ENCODE data around the gene IL15RA. TPM values are rescaled to one million over a fixed set of nuclear protein-coding genes. Genes with fewer than 3 reads are reported as not detected.
"Not testable (repeated sequence)": the region's sequence is repeated elsewhere in the genome, so short reads cannot be mapped to it uniquely, and the experiment has no call there.

Gene IL15RA
- polyA plus RNA-seq, 2 of the 4 experiments (the other 2 are of a cell fraction): 0.46 to 0.83 TPM

DNA sequence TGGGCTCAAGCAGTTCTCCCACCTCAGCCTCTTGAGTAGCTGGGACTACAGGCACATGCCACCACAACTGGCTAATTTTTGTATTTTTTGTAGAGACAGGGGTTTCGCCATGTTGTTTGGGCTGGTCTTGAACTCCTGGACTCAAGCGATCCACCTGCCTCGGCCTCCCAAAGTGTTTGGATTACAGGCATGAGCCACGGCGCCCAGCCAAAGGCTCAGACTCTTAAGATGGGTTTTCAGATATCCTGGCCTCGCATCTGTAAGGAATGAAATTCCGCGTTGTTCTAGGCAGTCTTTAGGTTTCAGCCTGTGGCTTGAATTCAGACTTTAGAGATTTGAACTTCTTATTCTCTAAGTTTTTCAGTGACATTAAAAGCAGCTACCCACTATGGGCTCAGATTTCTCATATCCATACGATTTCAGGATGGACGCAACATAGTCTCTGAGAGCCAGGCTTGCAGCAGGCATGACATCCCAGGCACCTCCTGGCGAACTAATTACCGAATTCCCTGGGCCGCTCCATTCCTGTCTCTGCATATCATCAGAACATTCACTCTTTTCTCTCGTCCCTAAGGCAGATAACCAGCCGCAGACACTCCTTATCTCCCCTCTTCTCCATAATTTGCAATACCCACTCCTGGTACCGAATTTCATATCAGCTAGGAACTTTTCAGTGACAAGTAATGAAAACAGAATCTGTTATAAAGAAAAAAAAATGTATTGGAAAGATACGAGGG, 29.7 kb downstream of the IL15RA start:
- no peak overlapping the region for H3K4me2 ChIP-seq
- 82% methylated on average over 17 of the region's 17 CpGs for WGBS (ENCODE audit: missing lambda C conversion rate)
- FAIRE-seq (no peak), ATAC-seq (no peak), DNase-seq (ENCODE audit: low read depth in 1 of 2, low spot score in 1 of 2) (no peak)
- H3K4me1 ChIP-seq: peaks cover 32% of the 10 kb centered on the region
- POLR2A ChIA-PET: no interaction called here
- TF ChIP-seq ZNF302 (CRISPR knock-in tag; IDR thresholded peaks at IDR 0.05) (no peak), TFCP2L1 (CRISPR knock-in tag; IDR thresholded peaks at IDR 0.05) (no peak), NPAS2 (CRISPR knock-in tag; IDR thresholded peaks at IDR 0.05; ENCODE audit: borderline replicate concordance) (no peak), GATA3 (IDR thresholded peaks at IDR 0.05; ENCODE audit: borderline replicate concordance) (no peak)
- H3K4me3 ChIP-seq: no peak overlapping the region
- H3K27ac ChIP-seq: no peak overlapping the region
- H3K9me3 ChIP-seq: no peaks in the 10 kb centered on the region
- CTCF ChIA-PET: interaction anchor here (0.7 to 1.9 kb wide), 4 partner anchors 66 to 454 kb away, joined by 3 to 13 read pairs (median 3); no protein-coding TSS in a partner anchor

DNA sequence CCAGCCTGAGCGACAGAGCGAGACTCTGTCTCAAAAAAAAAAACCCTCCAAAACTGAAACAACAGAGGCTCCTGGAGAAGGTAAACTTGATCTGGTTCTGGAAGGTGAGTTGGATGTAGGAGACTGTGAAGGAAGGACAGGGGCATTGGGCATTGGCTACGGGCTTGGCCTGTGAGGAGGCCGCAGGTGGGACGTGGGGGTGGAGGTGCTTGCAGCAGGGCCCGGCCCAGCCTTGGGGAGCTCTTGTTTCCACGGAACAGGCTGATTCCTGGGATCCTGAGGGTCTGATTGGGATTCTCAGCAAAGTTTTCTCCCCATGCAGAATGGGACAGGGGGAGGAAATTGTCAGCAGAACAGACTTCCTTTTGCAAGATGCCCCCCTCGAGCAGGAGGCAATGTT, 30.6 kb downstream of the IL15RA start:
- FAIRE-seq: no peak
- Histone ChIP-seq H3K27ac (no peak overlapping the region), H3K4me2 (no peak overlapping the region), H3K4me1 (peaks cover 32% of the 10 kb centered on the region), H3K4me3 (no peak overlapping the region), H3K9me3 (no peaks in the 10 kb centered on the region)
- 68% methylated on average over 8 of the region's 8 CpGs for WGBS (ENCODE audit: missing lambda C conversion rate)
- ATAC-seq: no peak
- no peak for DNase-seq (ENCODE audit: low read depth in 1 of 2, low spot score in 1 of 2)
- ChIA-PET CTCF (interaction anchor here (0.7 to 1.5 kb wide), 2 partner anchors 163 to 455 kb away, joined by 3 read pairs; no protein-coding TSS in a partner anchor), POLR2A (no interaction called here)
- TF ChIP-seq SMC3 (IDR thresholded peaks at IDR 0.05): no peak
- TF ChIP-seq BHLHE40 (IDR thresholded peaks at IDR 0.05; ENCODE audit: low read depth, low read length): no peak
- TF ChIP-seq, protein P1, sequence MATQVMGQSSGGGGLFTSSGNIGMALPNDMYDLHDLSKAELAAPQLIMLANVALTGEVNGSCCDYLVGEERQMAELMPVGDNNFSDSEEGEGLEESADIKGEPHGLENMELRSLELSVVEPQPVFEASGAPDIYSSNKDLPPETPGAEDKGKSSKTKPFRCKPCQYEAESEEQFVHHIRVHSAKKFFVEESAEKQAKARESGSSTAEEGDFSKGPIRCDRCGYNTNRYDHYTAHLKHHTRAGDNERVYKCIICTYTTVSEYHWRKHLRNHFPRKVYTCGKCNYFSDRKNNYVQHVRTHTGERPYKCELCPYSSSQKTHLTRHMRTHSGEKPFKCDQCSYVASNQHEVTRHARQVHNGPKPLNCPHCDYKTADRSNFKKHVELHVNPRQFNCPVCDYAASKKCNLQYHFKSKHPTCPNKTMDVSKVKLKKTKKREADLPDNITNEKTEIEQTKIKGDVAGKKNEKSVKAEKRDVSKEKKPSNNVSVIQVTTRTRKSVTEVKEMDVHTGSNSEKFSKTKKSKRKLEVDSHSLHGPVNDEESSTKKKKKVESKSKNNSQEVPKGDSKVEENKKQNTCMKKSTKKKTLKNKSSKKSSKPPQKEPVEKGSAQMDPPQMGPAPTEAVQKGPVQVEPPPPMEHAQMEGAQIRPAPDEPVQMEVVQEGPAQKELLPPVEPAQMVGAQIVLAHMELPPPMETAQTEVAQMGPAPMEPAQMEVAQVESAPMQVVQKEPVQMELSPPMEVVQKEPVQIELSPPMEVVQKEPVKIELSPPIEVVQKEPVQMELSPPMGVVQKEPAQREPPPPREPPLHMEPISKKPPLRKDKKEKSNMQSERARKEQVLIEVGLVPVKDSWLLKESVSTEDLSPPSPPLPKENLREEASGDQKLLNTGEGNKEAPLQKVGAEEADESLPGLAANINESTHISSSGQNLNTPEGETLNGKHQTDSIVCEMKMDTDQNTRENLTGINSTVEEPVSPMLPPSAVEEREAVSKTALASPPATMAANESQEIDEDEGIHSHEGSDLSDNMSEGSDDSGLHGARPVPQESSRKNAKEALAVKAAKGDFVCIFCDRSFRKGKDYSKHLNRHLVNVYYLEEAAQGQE (IDR thresholded peaks at IDR 0.05): no peak
- no peak for TF ChIP-seq MAFK (IDR thresholded peaks at IDR 0.05; ENCODE audit: partially characterized antibody)
- TF ChIP-seq, protein P2, sequence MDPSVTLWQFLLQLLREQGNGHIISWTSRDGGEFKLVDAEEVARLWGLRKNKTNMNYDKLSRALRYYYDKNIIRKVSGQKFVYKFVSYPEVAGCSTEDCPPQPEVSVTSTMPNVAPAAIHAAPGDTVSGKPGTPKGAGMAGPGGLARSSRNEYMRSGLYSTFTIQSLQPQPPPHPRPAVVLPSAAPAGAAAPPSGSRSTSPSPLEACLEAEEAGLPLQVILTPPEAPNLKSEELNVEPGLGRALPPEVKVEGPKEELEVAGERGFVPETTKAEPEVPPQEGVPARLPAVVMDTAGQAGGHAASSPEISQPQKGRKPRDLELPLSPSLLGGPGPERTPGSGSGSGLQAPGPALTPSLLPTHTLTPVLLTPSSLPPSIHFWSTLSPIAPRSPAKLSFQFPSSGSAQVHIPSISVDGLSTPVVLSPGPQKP (IDR thresholded peaks at IDR 0.05; ENCODE audit: low read depth, low read length): no peak
- no peak for TF ChIP-seq POLR2A (IDR thresholded peaks at IDR 0.05; ENCODE audit: low read length)
- TF ChIP-seq RARB (CRISPR knock-in tag; IDR thresholded peaks at IDR 0.05): no peak
- no peak for TF ChIP-seq ZNF302 (CRISPR knock-in tag; IDR thresholded peaks at IDR 0.05)
- TF ChIP-seq, protein P3, sequence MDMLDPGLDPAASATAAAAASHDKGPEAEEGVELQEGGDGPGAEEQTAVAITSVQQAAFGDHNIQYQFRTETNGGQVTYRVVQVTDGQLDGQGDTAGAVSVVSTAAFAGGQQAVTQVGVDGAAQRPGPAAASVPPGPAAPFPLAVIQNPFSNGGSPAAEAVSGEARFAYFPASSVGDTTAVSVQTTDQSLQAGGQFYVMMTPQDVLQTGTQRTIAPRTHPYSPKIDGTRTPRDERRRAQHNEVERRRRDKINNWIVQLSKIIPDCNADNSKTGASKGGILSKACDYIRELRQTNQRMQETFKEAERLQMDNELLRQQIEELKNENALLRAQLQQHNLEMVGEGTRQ (IDR thresholded peaks at IDR 0.05): no peak
- no peak for TF ChIP-seq PHF8 (IDR thresholded peaks at IDR 0.05; ENCODE audit: borderline replicate concordance, low read depth)

DNA sequence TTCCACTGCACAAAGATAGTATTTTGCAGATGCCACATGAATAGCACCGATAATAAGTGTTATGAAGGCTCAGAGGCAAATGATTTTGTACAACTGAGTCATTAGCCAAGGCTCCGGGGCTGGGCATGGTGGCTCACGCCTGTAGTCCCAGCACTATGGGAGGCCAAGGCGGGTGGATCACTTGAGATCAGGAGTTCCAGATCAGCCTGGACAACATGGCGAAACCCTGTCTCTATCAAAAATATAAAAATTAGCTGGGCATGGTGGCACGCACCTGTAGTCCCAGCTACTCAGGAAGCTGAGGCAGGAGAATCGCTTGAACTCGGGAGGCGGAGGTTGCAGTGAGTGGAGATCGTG, 30.9 kb downstream of the IL15RA start:
- ATAC-seq; H3K27ac ChIP-seq; H3K4me3 ChIP-seq; H3K4me2 ChIP-seq; POLR2A ChIA-PET; H3K9me3 ChIP-seq; FAIRE-seq; DNase-seq (ENCODE audit: low read depth in 1 of 2, low spot score in 1 of 2): not testable (repeated sequence)
- peaks cover 29% of the 10 kb centered on the region for H3K4me1 ChIP-seq
- WGBS (ENCODE audit: missing lambda C conversion rate): 83% methylated on average over 10 of the region's 10 CpGs
- CTCF ChIA-PET: interaction anchor here (1.5 kb wide), 1 partner anchor 455 kb away, joined by 3 read pairs; no protein-coding TSS in a partner anchor
